Right lobe of liver (tissue), 4 donors: ENCODE results near the gene MDP1.

ENCODE experiments used
- CTCF ChIP-seq, 4 donors: fragments of 200-600 bp in 3 of 4; fragments of 450-650 bp in 1 of 4; IDR thresholded peaks; one replicate each; pipeline versions ENCODE4 v1.5.1 to v1.8.0; 2016 to 2022; ENCODE audit warnings: antibody characterized with exemption in 4 of 4, mild to moderate bottlenecking in 2 of 4
- POLR2A ChIP-seq: fragments of 450-650 bp; IDR thresholded peaks from one replicate; pipeline ENCODE4 v1.6.1; 2017; ENCODE audit warnings: antibody characterized with exemption, mild to moderate bottlenecking
- donor health status: DM: no; HTN: no; CAD: no.
- donor health status: DM: no; HTN: no; CAD: no.
- donor health status: DM: no; HTN: yes; CAD: no.

GRCh38 chr14:24212924-24213865, 2.7 kb downstream of the MDP1 start, which contains the start of gene CHMP4A:
- TF ChIP-seq CTCF (IDR thresholded peaks at IDR 0.05) (no peak), POLR2A (peak; percentile 89)
